Prostate gland (tissue), 2 donors: Measurements from ENCODE around the gene HIVEP3.

Experiments
- CTCF ChIP-seq, 4 experiments: fragments of 200-600 bp in 2 of 4; fragments of 450-650 bp in 2 of 4; sonication (generic) in 2 of 4; IDR thresholded peaks; 1 replicate in 3 of 4; 2 replicates in 1 of 4; pipeline ENCODE4 v1.5.1; 2016 to 2019; ENCODE audit warnings: antibody characterized with exemption in 4 of 4, mild to moderate bottlenecking in 2 of 4, moderate library complexity in 2 of 4
- POLR2A ChIP-seq: fragments of 450-650 bp; IDR thresholded peaks from one replicate; pipeline ENCODE4 v1.6.1; 2016; ENCODE audit warnings: antibody characterized with exemption, mild to moderate bottlenecking
- POLR2AphosphoS5 ChIP-seq: sonication (generic); formaldehyde crosslinking; IDR thresholded peaks from one replicate; pipeline ENCODE4 v1.6.1; 2017; ENCODE audit warnings: antibody characterized with exemption

- TF ChIP-seq CTCF (IDR thresholded peaks at IDR 0.05) (no peak), POLR2A (no peak), POLR2AphosphoS5 (no peak)
These were observed 207.7 kb downstream of the HIVEP3 start for GRCh38 chr1:41710980-41711379.
